ENCODE data around the gene SLC4A4. TPM values are rescaled to one million over a fixed set of nuclear protein-coding genes. Genes with fewer than 3 reads are reported as not detected.

Gene SLC4A4
- total and polyA plus RNA-seq, 10 of the 15 experiments (the other 5 are each of a cell fraction or from before 2014, with no cell fraction given), result 0.05 to 0.44 (median 0.18) TPM

DNA sequence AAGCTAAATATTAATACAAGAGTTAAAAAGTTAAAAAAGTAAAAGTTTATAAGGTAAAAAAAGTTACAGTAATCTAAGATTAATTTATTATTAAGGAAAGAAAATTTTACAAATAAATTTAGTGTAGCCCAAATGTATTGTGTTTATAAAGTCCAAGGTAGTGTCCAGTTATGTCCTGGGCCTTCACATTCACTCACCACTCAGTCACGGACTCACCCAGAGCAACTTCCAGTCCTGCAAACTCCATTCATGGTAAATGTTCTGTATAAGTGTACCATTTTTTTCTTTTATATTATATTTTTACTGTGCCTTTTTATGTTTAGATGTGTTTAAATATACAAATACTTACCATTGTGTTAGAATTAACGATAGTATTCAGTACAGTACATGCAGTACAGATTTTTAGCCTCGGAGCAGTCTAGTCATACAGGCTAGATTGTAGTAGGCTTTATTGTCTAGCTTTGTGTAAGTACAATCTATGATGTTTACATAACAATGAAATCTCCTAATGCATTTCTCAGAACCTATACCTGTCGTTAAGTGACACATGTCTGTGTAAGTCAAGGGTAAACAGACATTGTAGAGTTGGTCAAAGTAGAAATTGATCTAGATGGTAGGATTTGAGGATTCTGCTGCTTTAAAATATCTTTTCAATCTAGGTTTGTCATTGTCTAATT lies 247.4 kb downstream of the SLC4A4 start:
- Histone ChIP-seq H3K27me3 (replicated peaks in 1 of 2; ENCODE audit: control insufficient read depth in 2 of 2, insufficient read depth in 2 of 2, low read length in 1 of 2) (no peaks in the 10 kb centered on the region), H2AFZ (ENCODE audit: control insufficient read depth, low read depth, low read length) (no peak overlapping the region), H4K20me1 (ENCODE audit: control insufficient read depth, insufficient read depth) (no peaks in the 10 kb centered on the region), H3K36me3 (ENCODE audit: control insufficient read depth in 2 of 2, insufficient read depth in 2 of 2, low read length in 1 of 2) (no peaks in the 10 kb centered on the region), H3K27ac (ENCODE audit: control insufficient read depth, insufficient read depth) (no peak overlapping the region), H3K4me1 (ENCODE audit: control insufficient read depth, insufficient read depth, low read length) (no peaks in the 10 kb centered on the region), H3K4me2 (ENCODE audit: control insufficient read depth, insufficient read depth) (no peak overlapping the region), H3K9me3 (replicated peaks; ENCODE audit: control insufficient read depth, insufficient read depth, low read length) (no peaks in the 10 kb centered on the region), H3K9ac (ENCODE audit: control insufficient read depth, insufficient read depth, low read length) (no peak overlapping the region), H3K79me2 (ENCODE audit: control insufficient read depth, insufficient read depth, low read length) (no peaks in the 10 kb centered on the region), H3K4me3 (no peak overlapping the region)
- DNase-seq (ENCODE audit: low read depth, low spot score) (no peak), ATAC-seq (no peak), FAIRE-seq (no peak)
- WGBS (ENCODE audit: insufficient coverage, insufficient replicate concordance, low lambda C conversion rate, missing lambda C conversion rate), result 31% methylated on average over 4 of the region's 4 CpGs
- ChIA-PET POLR2A (interaction anchor here (0.5 kb wide), 1 partner anchor 770 kb away, joined by 7 read pairs; no protein-coding TSS in a partner anchor), CTCF (interaction anchor here (1.1 kb wide), 1 partner anchor 16 kb away, joined by 3 read pairs; no protein-coding TSS in a partner anchor), RAD21 (ENCODE audit: unreplicated experiment) (no interaction called here), SMC1A (ENCODE audit: uncharacterized antibody, unreplicated experiment) (no interaction called here)
- no peak for TF ChIP-seq RBBP5 (conservative IDR thresholded peaks at IDR 0.05)
- TF ChIP-seq CREB1 (IDR thresholded peaks at IDR 0.05; ENCODE audit: low read depth), result no peak
- intact Hi-C loops (cut with micrococcal nuclease; ENCODE audit: unreplicated experiment) (no loop called here), in situ Hi-C loops (cut with MboI) (no loop called here)
- no TSS peak for BruUV-seq (replicated peaks)

DNA sequence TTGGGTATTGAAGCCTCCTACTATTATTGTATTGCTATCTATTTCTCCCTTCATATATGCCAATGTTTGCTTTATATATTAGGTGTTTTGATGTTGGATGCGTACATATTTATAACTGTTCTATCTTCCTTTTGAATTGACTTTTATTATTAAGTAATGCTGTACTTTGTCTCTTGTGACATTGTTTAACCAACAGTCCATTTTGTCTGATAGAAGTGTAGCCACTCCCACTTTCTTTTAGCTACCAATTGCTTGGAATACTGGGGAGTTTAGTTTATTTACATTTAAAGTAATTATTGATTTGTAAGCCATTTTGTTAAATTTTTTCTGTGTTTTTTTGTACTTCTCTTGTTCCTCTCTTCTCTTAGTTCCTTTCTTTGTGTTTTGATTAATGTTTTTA lies 249.2 kb downstream of the SLC4A4 start:
- DNase-seq (ENCODE audit: low read depth, low spot score) (no peak), FAIRE-seq (no peak), ATAC-seq (no peak)
- Histone ChIP-seq H3K27me3 (replicated peaks in 1 of 2; ENCODE audit: control insufficient read depth in 2 of 2, insufficient read depth in 2 of 2, low read length in 1 of 2) (no peaks in the 10 kb centered on the region), H3K4me1 (ENCODE audit: control insufficient read depth, insufficient read depth, low read length) (no peaks in the 10 kb centered on the region), H3K9me3 (replicated peaks; ENCODE audit: control insufficient read depth, insufficient read depth, low read length) (no peaks in the 10 kb centered on the region), H3K9ac (ENCODE audit: control insufficient read depth, insufficient read depth, low read length) (no peak overlapping the region), H2AFZ (ENCODE audit: control insufficient read depth, low read depth, low read length) (no peak overlapping the region), H3K36me3 (ENCODE audit: control insufficient read depth in 2 of 2, insufficient read depth in 2 of 2, low read length in 1 of 2) (no peaks in the 10 kb centered on the region), H4K20me1 (ENCODE audit: control insufficient read depth, insufficient read depth) (no peaks in the 10 kb centered on the region), H3K4me2 (ENCODE audit: control insufficient read depth, insufficient read depth) (no peak overlapping the region), H3K79me2 (ENCODE audit: control insufficient read depth, insufficient read depth, low read length) (no peaks in the 10 kb centered on the region), H3K4me3 (no peak overlapping the region), H3K27ac (ENCODE audit: control insufficient read depth, insufficient read depth) (no peak overlapping the region)
- 0% methylated on average over 1 of the region's 1 CpG for WGBS (ENCODE audit: insufficient coverage, insufficient replicate concordance, low lambda C conversion rate, missing lambda C conversion rate)
- BruUV-seq (replicated peaks), result no TSS peak
- intact Hi-C loops (cut with micrococcal nuclease; ENCODE audit: unreplicated experiment), result no loop called here
- POLR2A ChIA-PET, result no interaction called here
- CTCF ChIA-PET, result no interaction called here
- RAD21 ChIA-PET (ENCODE audit: unreplicated experiment), result no interaction called here
- TF ChIP-seq EED (IDR thresholded peaks at IDR 0.05; ENCODE audit: low read depth), result no peak
- no peak for TF ChIP-seq RELA (IDR thresholded peaks at IDR 0.05; ENCODE audit: borderline replicate concordance, partially characterized antibody)
- TF ChIP-seq PML (IDR thresholded peaks at IDR 0.05; ENCODE audit: low read length), result no peak
- no peak for TF ChIP-seq MTA2 (IDR thresholded peaks at IDR 0.05; ENCODE audit: low read depth)
- TF ChIP-seq MYC (IDR thresholded peaks at IDR 0.05; ENCODE audit: insufficient read depth, insufficient read length, insufficient replicate concordance, low read length, severe bottlenecking), result no peak
- TF ChIP-seq PKNOX1 (IDR thresholded peaks at IDR 0.05), result no peak
- no peak for TF ChIP-seq ZNF384 (IDR thresholded peaks at IDR 0.05; ENCODE audit: borderline replicate concordance, low read depth, low read length)
- TF ChIP-seq HSF1 (IDR thresholded peaks at IDR 0.05; ENCODE audit: low read depth, low read length), result no peak
- TF ChIP-seq, protein P1, sequence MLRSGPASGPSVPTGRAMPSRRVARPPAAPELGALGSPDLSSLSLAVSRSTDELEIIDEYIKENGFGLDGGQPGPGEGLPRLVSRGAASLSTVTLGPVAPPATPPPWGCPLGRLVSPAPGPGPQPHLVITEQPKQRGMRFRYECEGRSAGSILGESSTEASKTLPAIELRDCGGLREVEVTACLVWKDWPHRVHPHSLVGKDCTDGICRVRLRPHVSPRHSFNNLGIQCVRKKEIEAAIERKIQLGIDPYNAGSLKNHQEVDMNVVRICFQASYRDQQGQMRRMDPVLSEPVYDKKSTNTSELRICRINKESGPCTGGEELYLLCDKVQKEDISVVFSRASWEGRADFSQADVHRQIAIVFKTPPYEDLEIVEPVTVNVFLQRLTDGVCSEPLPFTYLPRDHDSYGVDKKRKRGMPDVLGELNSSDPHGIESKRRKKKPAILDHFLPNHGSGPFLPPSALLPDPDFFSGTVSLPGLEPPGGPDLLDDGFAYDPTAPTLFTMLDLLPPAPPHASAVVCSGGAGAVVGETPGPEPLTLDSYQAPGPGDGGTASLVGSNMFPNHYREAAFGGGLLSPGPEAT (IDR thresholded peaks at IDR 0.05; ENCODE audit: low read depth), result no peak
- TF ChIP-seq SMC3 (IDR thresholded peaks at IDR 0.05; ENCODE audit: borderline replicate concordance, low read length), result no peak
- TF ChIP-seq CHD4 (IDR thresholded peaks at IDR 0.05), result no peak
- in situ Hi-C loops (cut with MboI), result no loop called here
- SMC1A ChIA-PET (ENCODE audit: uncharacterized antibody, unreplicated experiment), result no interaction called here

Data from GM12878 (cell line).